Measurements from ENCODE around the gene CCDC106. TPM values are rescaled to one million over a fixed set of nuclear protein-coding genes. Genes with fewer than 3 reads are reported as not detected.

CCDC106 gene
- 14.1 to 20.4 TPM (median 19.1 TPM) in 5 replicates for total RNA-seq (2022; extraction: Qiagen RNA extraction)

GRCh38 chr19:55647732-55648584 lies at the start of gene CCDC106:
CCDC106 (plus strand) TSS chr19:55648212; CDS start chr19:55649047, 835 bp downstream.

GRCh38 chr19:55599468-55599841 lies 48.6 kb upstream of the CCDC106 start, which contains the start of gene FIZ1:
FIZ1 (minus strand) TSS chr19:55599517; CDS start chr19:55597865, 1,652 bp downstream.

GRCh38 chr19:55599842-55600661 lies 48.0 kb upstream of the CCDC106 start, which contains the start of gene ZNF524:
ZNF524 (plus strand) TSS chr19:55600288; CDS start chr19:55602113, 1,825 bp downstream.

GRCh38 chr19:55605637-55606470 lies 42.2 kb upstream of the CCDC106 start, which contains the start of gene ZNF865:
ZNF865 (plus strand) TSS chr19:55605647; CDS start chr19:55613619, 7,972 bp downstream.

GRCh38 chr19:55624109-55625003 lies 23.7 kb upstream of the CCDC106 start, which contains the start of gene ZNF784:
ZNF784 (minus strand) TSS chr19:55624566; CDS start chr19:55624561, 5 bp downstream.

GRCh38 chr19:55640577-55641425 lies 7.2 kb upstream of the CCDC106 start, which contains the start of gene ZNF580:
ZNF580 (plus strand) TSS chr19:55641002; CDS start chr19:55642509, 1,507 bp downstream.

GRCh38 chr19:55643003-55643886 lies 4.8 kb upstream of the CCDC106 start, which contains the start of gene ZNF581:
ZNF581 (plus strand) TSS chr19:55643649; CDS start chr19:55644572, 923 bp downstream.

GRCh38 chr19:55654868-55655647 lies 7.0 kb downstream of the CCDC106 start, which contains the start of gene U2AF2:
U2AF2 (plus strand) TSS chr19:55655035; CDS start chr19:55655105, 70 bp downstream.

GRCh38 chr19:55674841-55675660 lies 27.0 kb downstream of the CCDC106 start, which contains the start of gene EPN1:
EPN1 (plus strand) TSS chr19:55675226; CDS start chr19:55678628, 3,402 bp downstream.

Other genes starting within 250 kb of the CCDC106 start
- 320 to 492 TPM (median 460 TPM) in 5 replicates for gene UBE2S, start 240.4 kb upstream of the CCDC106 start, total RNA-seq (2022; extraction: Qiagen RNA extraction)
- gene SHISA7, start 204.9 kb upstream of the CCDC106 start, total RNA-seq (2022; extraction: Qiagen RNA extraction) = 0.02 TPM in 1 of 5 replicates, not detected in the others
- gene ISOC2, start 186.6 kb upstream of the CCDC106 start, total RNA-seq (2022; extraction: Qiagen RNA extraction) = 54.6 to 66.3 TPM (median 63.5 TPM) in 5 replicates
- not detected in 5 replicates for gene C19orf85, start 183.5 kb upstream of the CCDC106 start, total RNA-seq (2022; extraction: Qiagen RNA extraction)
- 5.7 to 8.8 TPM (median 7.8 TPM) in 5 replicates for gene ZNF628, start 171.6 kb upstream of the CCDC106 start, total RNA-seq (2022; extraction: Qiagen RNA extraction)
- gene NAT14, start 163.0 kb upstream of the CCDC106 start, total RNA-seq (2022; extraction: Qiagen RNA extraction) = 34.2 to 64.7 TPM (median 61.2 TPM) in 5 replicates
- 0.45 to 1.3 TPM (median 0.81 TPM) in 5 replicates for gene SSC5D, start 159.8 kb upstream of the CCDC106 start, total RNA-seq (2022; extraction: Qiagen RNA extraction)
- 1.6 to 2.8 TPM (median 2.3 TPM) in 5 replicates for gene SBK2, start 111.1 kb upstream of the CCDC106 start, total RNA-seq (2022; extraction: Qiagen RNA extraction)
- gene SBK3, start 102.7 kb upstream of the CCDC106 start, total RNA-seq (2022; extraction: Qiagen RNA extraction) = 1.7 to 2.0 TPM (median 1.9 TPM) in 5 replicates
- gene ZNF579, start 67.4 kb upstream of the CCDC106 start, total RNA-seq (2022; extraction: Qiagen RNA extraction) = 15.7 to 31.2 TPM (median 28.5 TPM) in 5 replicates
- 17.6 to 24.7 TPM (median 24.3 TPM) in 5 replicates for gene FIZ1, start 48.7 kb upstream of the CCDC106 start, total RNA-seq (2022; extraction: Qiagen RNA extraction)
- gene ZNF524, start 47.9 kb upstream of the CCDC106 start, total RNA-seq (2022; extraction: Qiagen RNA extraction) = 13.4 to 21.2 TPM (median 20.6 TPM) in 5 replicates
- 7.3 to 13.8 TPM (median 12.5 TPM) in 5 replicates for gene ZNF865, start 42.6 kb upstream of the CCDC106 start, total RNA-seq (2022; extraction: Qiagen RNA extraction)
- gene ZNF784, start 23.6 kb upstream of the CCDC106 start, total RNA-seq (2022; extraction: Qiagen RNA extraction) = 5.6 to 6.2 TPM (median 5.8 TPM) in 5 replicates
- gene ZNF580, start 7.2 kb upstream of the CCDC106 start, total RNA-seq (2022; extraction: Qiagen RNA extraction) = 29.4 to 56.4 TPM (median 50.5 TPM) in 5 replicates
- 36.6 to 52.1 TPM (median 49.2 TPM) in 5 replicates for gene ZNF581, start 4.6 kb upstream of the CCDC106 start, total RNA-seq (2022; extraction: Qiagen RNA extraction)
- 264 to 319 TPM (median 303 TPM) in 5 replicates for gene U2AF2, start 6.8 kb downstream of the CCDC106 start, total RNA-seq (2022; extraction: Qiagen RNA extraction)
- gene EPN1, start 27.0 kb downstream of the CCDC106 start, total RNA-seq (2022; extraction: Qiagen RNA extraction) = 135 to 220 TPM (median 215 TPM) in 5 replicates
- gene NLRP9, start 90.2 kb downstream of the CCDC106 start, total RNA-seq (2022; extraction: Qiagen RNA extraction) = not detected in 5 replicates
- gene RFPL4A, start 110.9 kb downstream of the CCDC106 start, total RNA-seq (2022; extraction: Qiagen RNA extraction) = 0.31 to 0.54 TPM (median 0.45 TPM) in 5 replicates
- 0.28 TPM in 1 of 5 replicates, not detected in the others for gene RFPL4AL1, start 120.9 kb downstream of the CCDC106 start, total RNA-seq (2022; extraction: Qiagen RNA extraction)
- 0.05 to 0.08 TPM (median 0.06 TPM) in 4 of 5 replicates, not detected in the other for gene NLRP11, start 183.8 kb downstream of the CCDC106 start, total RNA-seq (2022; extraction: Qiagen RNA extraction)
- gene NLRP4, start 188.3 kb downstream of the CCDC106 start, total RNA-seq (2022; extraction: Qiagen RNA extraction) = not detected in 5 replicates